Measurements from ENCODE around the gene MAPK1IP1L. TPM values are rescaled to one million over a fixed set of nuclear protein-coding genes. Genes with fewer than 3 reads are reported as not detected.
"Not testable (repeated sequence)": the region's sequence is repeated elsewhere in the genome, so short reads cannot be mapped to it uniquely, and the experiment has no call there.

MAPK1IP1L gene
- total RNA-seq, 1 experiment from 2014 or later = 79.7 TPM

- DNase-seq = peak; percentile 82 to 86
- no peaks in the 10 kb centered on the region for H3K27me3 ChIP-seq (ENCODE audit: insufficient read depth, low read depth)
- no peak overlapping the region; the same call in 1 of the 2 replicates for H3K4me3 ChIP-seq
- no peaks in the 10 kb centered on the region for H3K36me3 ChIP-seq (ENCODE audit: low read depth)
- peak overlapping the region; percentile 69 for H2AFZ ChIP-seq
- intact Hi-C loops (cut with micrococcal nuclease; ENCODE audit: unreplicated experiment) = loop anchor here (1.0 to 2.0 kb wide), 3 partner anchors 26 to 31 kb away; partner anchors contain the start of gene MAPK1IP1L
- no peak for TF ChIP-seq EZH2 (IDR thresholded peaks at IDR 0.05; ENCODE audit: low read depth)
- TF ChIP-seq, protein P1, sequence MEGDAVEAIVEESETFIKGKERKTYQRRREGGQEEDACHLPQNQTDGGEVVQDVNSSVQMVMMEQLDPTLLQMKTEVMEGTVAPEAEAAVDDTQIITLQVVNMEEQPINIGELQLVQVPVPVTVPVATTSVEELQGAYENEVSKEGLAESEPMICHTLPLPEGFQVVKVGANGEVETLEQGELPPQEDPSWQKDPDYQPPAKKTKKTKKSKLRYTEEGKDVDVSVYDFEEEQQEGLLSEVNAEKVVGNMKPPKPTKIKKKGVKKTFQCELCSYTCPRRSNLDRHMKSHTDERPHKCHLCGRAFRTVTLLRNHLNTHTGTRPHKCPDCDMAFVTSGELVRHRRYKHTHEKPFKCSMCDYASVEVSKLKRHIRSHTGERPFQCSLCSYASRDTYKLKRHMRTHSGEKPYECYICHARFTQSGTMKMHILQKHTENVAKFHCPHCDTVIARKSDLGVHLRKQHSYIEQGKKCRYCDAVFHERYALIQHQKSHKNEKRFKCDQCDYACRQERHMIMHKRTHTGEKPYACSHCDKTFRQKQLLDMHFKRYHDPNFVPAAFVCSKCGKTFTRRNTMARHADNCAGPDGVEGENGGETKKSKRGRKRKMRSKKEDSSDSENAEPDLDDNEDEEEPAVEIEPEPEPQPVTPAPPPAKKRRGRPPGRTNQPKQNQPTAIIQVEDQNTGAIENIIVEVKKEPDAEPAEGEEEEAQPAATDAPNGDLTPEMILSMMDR (conservative IDR thresholded peaks at IDR 0.05) = no peak
- ChIA-PET POLR2A (ENCODE audit: unreplicated experiment) (interaction anchor here (0.5 to 1.3 kb wide), 15 partner anchors 18 to 1619 kb away, joined by 3 to 23 read pairs (median 6); partner anchors contain the start of genes LGALS3 and MAPK1IP1L), CTCF (interaction anchor here (0.6 to 1.8 kb wide), 3 partner anchors 26 to 513 kb away, joined by 3 to 7 read pairs (median 6); partner anchors contain the start of gene MAPK1IP1L)
- no peaks in the 10 kb centered on the region; the same call in 1 of the 2 replicates for H3F3A ChIP-seq (ENCODE audit: insufficient read depth, low read depth)
- H4K20me1 ChIP-seq (ENCODE audit: insufficient read depth) = no peaks in the 10 kb centered on the region
- TSS peak; percentile 96 for BruUV-seq (replicated peaks)
- H3K9me3 ChIP-seq (ENCODE audit: insufficient read depth, low read depth) = no peaks in the 10 kb centered on the region
- H3K79me2 ChIP-seq (ENCODE audit: low read depth) = no peaks in the 10 kb centered on the region
- peak overlapping the region; percentile 81 for H3K27ac ChIP-seq
- peak overlapping the region; percentile 50 for H3K4me2 ChIP-seq
- H3K4me1 ChIP-seq (replicated peaks; ENCODE audit: insufficient read depth) = peaks cover 11% of the 10 kb centered on the region
- no peaks in the 10 kb centered on the region for H3K9me2 ChIP-seq (ENCODE audit: insufficient read depth)
These were observed 26.0 kb downstream of the MAPK1IP1L start for GRCh38 chr14:55077170-55078151.

- H3K36me3 ChIP-seq (ENCODE audit: low read depth); H4K20me1 ChIP-seq (ENCODE audit: insufficient read depth); H3K4me3 ChIP-seq; DNase-seq; intact Hi-C loops (cut with micrococcal nuclease; ENCODE audit: unreplicated experiment); BruUV-seq (replicated peaks); H3F3A ChIP-seq (ENCODE audit: insufficient read depth, low read depth); H3K27ac ChIP-seq; POLR2A ChIA-PET (ENCODE audit: unreplicated experiment); H3K9me2 ChIP-seq (ENCODE audit: insufficient read depth); H3K4me2 ChIP-seq; H2AFZ ChIP-seq; H3K9me3 ChIP-seq (ENCODE audit: insufficient read depth, low read depth); CTCF ChIA-PET; H3K79me2 ChIP-seq (ENCODE audit: low read depth); H3K27me3 ChIP-seq (ENCODE audit: insufficient read depth, low read depth): not testable (repeated sequence)
- peaks cover 14% of the 10 kb centered on the region for H3K4me1 ChIP-seq (replicated peaks; ENCODE audit: insufficient read depth)
These were observed 28.5 kb downstream of the MAPK1IP1L start for GRCh38 chr14:55079961-55080360.

DNA sequence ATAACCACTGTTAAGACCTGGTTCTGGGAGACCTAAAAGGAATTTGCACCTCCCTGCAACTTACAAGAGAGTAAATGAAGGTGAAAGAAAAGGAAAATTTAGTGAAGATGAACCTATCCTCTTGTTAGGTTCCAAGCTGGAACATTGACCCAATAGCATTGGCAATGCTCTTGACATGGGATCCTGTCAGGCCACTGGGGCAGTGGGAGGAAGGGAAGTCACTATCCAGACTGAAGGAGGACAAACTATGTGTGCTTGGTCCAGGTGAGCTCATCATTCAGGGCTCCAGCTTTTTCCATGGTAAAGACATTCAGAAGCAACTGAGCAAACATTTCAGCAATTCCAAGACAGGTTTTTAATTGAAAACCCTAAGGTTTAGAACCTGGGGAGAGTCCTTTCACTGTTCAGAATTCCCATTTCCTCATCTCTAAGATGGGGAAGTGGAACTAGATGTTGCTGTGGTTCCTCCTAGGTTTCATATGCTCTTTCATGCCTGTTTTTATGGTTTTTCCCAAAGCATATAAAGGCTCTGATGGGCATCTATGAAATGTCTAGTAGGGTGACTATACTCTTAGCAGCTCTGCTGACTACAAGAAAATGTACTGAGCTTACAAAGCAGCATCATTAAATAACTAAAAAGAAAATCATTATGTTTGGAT, 33.1 kb downstream of the MAPK1IP1L start:
- Histone ChIP-seq H3K4me2 (no peak overlapping the region), H3K9me2 (ENCODE audit: insufficient read depth) (no peaks in the 10 kb centered on the region), H3K4me1 (replicated peaks; ENCODE audit: insufficient read depth) (peaks cover 12% of the 10 kb centered on the region), H3K9me3 (ENCODE audit: insufficient read depth, low read depth) (no peaks in the 10 kb centered on the region; the same call in 1 of the 2 replicates), H3K4me3 (no peak overlapping the region), H3K27me3 (ENCODE audit: insufficient read depth, low read depth) (no peaks in the 10 kb centered on the region), H3K27ac (no peak overlapping the region), H4K20me1 (ENCODE audit: insufficient read depth) (no peaks in the 10 kb centered on the region), H2AFZ (no peak overlapping the region), H3F3A (ENCODE audit: insufficient read depth, low read depth) (no peaks in the 10 kb centered on the region), H3K79me2 (ENCODE audit: low read depth) (no peaks in the 10 kb centered on the region), H3K36me3 (ENCODE audit: low read depth) (no peaks in the 10 kb centered on the region)
- no TSS peak for BruUV-seq (replicated peaks)
- intact Hi-C loops (cut with micrococcal nuclease; ENCODE audit: unreplicated experiment) = no loop called here
- ChIA-PET POLR2A (ENCODE audit: unreplicated experiment) (interaction anchor here (0.6 kb wide), 1 partner anchor 318 kb away, joined by 6 read pairs; no protein-coding TSS in a partner anchor), CTCF (no interaction called here)
- TF ChIP-seq, protein P1 (conservative IDR thresholded peaks at IDR 0.05) = no peak
- TF ChIP-seq EZH2 (IDR thresholded peaks at IDR 0.05; ENCODE audit: low read depth) = no peak
- DNase-seq = no peak
